ENCODE measurements around the gene IL36RN. TPM values are rescaled to one million over a fixed set of nuclear protein-coding genes. Genes with fewer than 3 reads are reported as not detected.
"Not testable (repeated sequence)": the region's sequence is repeated elsewhere in the genome, so short reads cannot be mapped to it uniquely, and the experiment has no call there.

The IL36RN gene
- total RNA-seq, 1 experiment from 2014 or later: not detected

DNA sequence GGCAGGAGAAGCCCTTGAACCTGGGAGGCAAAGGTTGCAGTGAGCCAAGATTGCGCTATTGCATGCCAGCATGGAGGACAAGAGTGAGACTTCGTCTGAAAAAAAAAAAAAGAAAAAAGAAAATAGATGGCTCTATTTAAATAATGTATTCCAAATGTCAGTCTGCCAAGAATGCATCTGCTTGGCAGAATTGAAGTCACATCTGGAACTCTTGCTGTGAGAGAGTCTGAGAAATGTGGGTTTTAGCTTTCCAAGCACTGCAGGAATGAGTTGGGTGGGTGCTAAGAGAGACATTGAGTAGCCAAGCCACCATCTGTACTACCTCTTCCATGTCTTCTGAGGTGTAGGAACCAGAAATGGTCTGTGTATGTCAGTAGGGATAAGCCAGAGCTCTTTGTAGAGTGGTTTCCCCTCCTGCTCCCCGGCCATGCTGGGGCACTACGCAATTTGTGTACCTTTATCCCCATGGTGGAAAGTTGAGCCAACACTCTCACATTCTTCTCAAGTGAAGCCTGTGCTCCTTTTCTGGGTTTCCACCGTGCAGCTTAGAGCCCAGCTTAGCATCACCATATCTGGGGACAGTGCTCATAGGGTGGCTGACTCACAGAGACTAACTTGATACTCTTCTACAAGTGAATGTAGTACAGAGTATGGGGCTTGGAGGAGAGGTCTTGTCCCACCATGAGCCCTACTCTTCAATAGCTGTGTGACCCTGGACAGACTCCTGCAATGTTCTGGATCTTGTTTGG, 34.0 kb downstream of the IL36RN start:
- Histone ChIP-seq H3K4me3 (ENCODE audit: low read depth, low read length) (no peak overlapping the region), H3K9me3 (peaks cover 11% of the 10 kb centered on the region), H3K27me3 (replicated peaks; ENCODE audit: control insufficient read depth, insufficient read depth, low read length) (no peaks in the 10 kb centered on the region), H3K36me3 (ENCODE audit: control insufficient read depth, insufficient read depth, low read length) (no peaks in the 10 kb centered on the region), H3K4me1 (no peaks in the 10 kb centered on the region)
- DNase-seq: no peak
- POLR2A ChIA-PET: no interaction called here
- intact Hi-C loops (cut with micrococcal nuclease; ENCODE audit: unreplicated experiment): no loop called here
- H3K9me3 Mint-ChIP-seq (ENCODE audit: unreplicated experiment): peaks cover 9% of the 10 kb centered on the region
- TF ChIP-seq, protein P1, sequence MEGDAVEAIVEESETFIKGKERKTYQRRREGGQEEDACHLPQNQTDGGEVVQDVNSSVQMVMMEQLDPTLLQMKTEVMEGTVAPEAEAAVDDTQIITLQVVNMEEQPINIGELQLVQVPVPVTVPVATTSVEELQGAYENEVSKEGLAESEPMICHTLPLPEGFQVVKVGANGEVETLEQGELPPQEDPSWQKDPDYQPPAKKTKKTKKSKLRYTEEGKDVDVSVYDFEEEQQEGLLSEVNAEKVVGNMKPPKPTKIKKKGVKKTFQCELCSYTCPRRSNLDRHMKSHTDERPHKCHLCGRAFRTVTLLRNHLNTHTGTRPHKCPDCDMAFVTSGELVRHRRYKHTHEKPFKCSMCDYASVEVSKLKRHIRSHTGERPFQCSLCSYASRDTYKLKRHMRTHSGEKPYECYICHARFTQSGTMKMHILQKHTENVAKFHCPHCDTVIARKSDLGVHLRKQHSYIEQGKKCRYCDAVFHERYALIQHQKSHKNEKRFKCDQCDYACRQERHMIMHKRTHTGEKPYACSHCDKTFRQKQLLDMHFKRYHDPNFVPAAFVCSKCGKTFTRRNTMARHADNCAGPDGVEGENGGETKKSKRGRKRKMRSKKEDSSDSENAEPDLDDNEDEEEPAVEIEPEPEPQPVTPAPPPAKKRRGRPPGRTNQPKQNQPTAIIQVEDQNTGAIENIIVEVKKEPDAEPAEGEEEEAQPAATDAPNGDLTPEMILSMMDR (IDR thresholded peaks at IDR 0.05; ENCODE audit: insufficient read depth in 1 of 2, low read depth in 1 of 2, low read length in 1 of 2, severe bottlenecking in 1 of 2, unreplicated experiment in 1 of 2): no peak
- no peaks in the 10 kb centered on the region for H3K36me3 Mint-ChIP-seq (ENCODE audit: insufficient read depth, unreplicated experiment)
- CTCF ChIA-PET: interaction anchor here (1.0 kb wide), 1 partner anchor 13 kb away, joined by 4 read pairs; no protein-coding TSS in a partner anchor
- no TSS peak for BruUV-seq (replicated peaks)
- no peak overlapping the region for H3K27ac Mint-ChIP-seq (ENCODE audit: unreplicated experiment)
- H3K27me3 Mint-ChIP-seq (ENCODE audit: insufficient read depth, unreplicated experiment): no peaks in the 10 kb centered on the region
- no peak overlapping the region for H3K4me3 Mint-ChIP-seq (ENCODE audit: unreplicated experiment)
- no peaks in the 10 kb centered on the region for H3K4me1 Mint-ChIP-seq (ENCODE audit: low read depth, unreplicated experiment)

DNA sequence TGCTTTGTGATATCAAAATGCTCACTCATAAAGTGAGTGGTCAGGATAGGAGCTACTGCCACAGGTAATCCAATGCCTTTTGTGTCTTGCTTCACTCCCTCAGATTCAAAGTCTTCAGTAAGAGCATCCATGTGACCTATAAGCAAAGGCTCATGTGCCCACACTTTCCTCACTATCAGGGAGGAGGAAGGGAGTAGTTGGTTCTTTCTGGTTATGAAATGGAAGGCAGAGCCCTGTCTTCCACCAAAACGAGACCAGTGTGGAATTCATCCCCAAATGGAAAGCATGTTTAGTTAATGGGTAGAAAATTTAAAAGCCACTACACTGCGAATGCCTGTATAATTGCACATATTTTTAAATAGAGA, 34.6 kb downstream of the IL36RN start:
- no peaks in the 10 kb centered on the region for H3K4me1 Mint-ChIP-seq (ENCODE audit: low read depth, unreplicated experiment)
- H3K27ac Mint-ChIP-seq (ENCODE audit: unreplicated experiment): no peak overlapping the region
- DNase-seq: no peak
- no TSS peak for BruUV-seq (replicated peaks)
- no peaks in the 10 kb centered on the region for H3K36me3 Mint-ChIP-seq (ENCODE audit: insufficient read depth, unreplicated experiment)
- H3K27me3 Mint-ChIP-seq (ENCODE audit: insufficient read depth, unreplicated experiment): no peaks in the 10 kb centered on the region
- Histone ChIP-seq H3K36me3 (ENCODE audit: control insufficient read depth, insufficient read depth, low read length) (no peaks in the 10 kb centered on the region), H3K9me3 (peaks cover 11% of the 10 kb centered on the region), H3K4me1 (no peaks in the 10 kb centered on the region), H3K4me3 (ENCODE audit: low read depth, low read length) (no peak overlapping the region), H3K27me3 (replicated peaks; ENCODE audit: control insufficient read depth, insufficient read depth, low read length) (no peaks in the 10 kb centered on the region)
- H3K4me3 Mint-ChIP-seq (ENCODE audit: unreplicated experiment): no peak overlapping the region
- ChIA-PET CTCF (interaction anchor here (1.0 kb wide), 1 partner anchor 13 kb away, joined by 4 read pairs; no protein-coding TSS in a partner anchor), POLR2A (no interaction called here)
- H3K9me3 Mint-ChIP-seq (ENCODE audit: unreplicated experiment): peaks cover 13% of the 10 kb centered on the region
- TF ChIP-seq, protein P1 (IDR thresholded peaks at IDR 0.05; ENCODE audit: insufficient read depth in 1 of 2, low read depth in 1 of 2, low read length in 1 of 2, severe bottlenecking in 1 of 2, unreplicated experiment in 1 of 2): no peak
- intact Hi-C loops (cut with micrococcal nuclease; ENCODE audit: unreplicated experiment): no loop called here

DNA sequence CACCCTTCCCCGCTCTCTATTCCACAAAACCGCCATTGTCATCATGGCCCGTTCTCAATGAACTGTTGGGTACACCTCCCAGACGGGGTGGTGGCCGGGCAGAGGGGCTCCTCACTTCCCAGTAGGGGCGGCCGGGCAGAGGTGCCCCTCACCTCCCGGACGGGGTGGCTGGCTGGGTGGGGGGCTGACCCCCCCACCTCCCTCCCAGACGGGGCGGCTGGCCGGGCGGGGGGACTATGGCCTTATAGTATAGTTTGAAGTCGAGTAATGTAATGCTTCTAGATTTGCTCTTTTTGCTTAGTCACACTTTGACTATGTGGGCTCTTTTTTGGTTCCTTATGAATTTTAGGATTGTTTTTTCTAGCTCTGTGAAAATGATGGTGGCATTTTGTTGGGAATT, 37.3 kb downstream of the IL36RN start:
- not testable (repeated sequence) for BruUV-seq (replicated peaks); H3K4me3 Mint-ChIP-seq (ENCODE audit: unreplicated experiment)

DNA sequence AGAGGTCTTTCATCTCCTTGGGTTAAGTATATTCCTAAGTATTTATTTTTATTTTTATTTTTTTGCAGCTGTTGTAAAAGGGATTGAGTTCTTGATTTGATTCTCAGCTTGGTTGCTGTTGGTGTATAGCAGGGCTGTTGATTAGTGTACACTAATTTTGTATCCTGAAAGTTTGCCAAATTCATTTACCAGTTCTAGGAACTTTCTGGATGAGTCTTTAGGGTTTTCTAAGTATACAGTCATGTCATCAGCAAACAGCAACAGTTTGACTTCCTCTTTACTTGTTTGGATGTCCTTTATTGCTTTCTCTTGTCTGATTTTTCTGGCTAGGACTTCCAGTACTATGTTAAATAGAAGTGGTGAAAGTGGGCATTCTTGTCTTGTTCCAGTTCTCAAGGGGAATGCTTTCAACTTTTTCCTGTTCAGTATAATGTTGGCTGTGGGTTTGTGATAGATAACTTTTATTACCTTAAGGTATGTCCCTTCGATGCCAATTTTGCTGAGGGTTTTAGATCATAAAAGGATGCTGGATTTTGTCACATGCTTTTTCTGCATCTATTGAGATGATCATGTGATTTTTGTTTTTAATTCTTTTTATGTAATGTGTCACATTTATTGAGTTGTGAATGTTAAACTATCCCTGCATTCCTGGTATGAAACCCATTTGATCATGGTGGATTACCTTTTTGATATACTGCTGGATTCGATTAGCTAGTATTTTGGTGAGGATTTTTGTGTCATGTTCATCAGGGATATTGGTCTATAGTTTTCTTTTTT, 38.0 kb downstream of the IL36RN start:
- not testable (repeated sequence) for H3K27me3 Mint-ChIP-seq (ENCODE audit: insufficient read depth, unreplicated experiment)

More for the DNA sequence above, 37.3 kb downstream of the IL36RN start:
- H3K4me1 ChIP-seq; H3K27me3 ChIP-seq (replicated peaks; ENCODE audit: control insufficient read depth, insufficient read depth, low read length); H3K27me3 Mint-ChIP-seq (ENCODE audit: insufficient read depth, unreplicated experiment); H3K27ac Mint-ChIP-seq (ENCODE audit: unreplicated experiment); intact Hi-C loops (cut with micrococcal nuclease; ENCODE audit: unreplicated experiment); CTCF ChIA-PET; DNase-seq; H3K36me3 Mint-ChIP-seq (ENCODE audit: insufficient read depth, unreplicated experiment); H3K4me3 ChIP-seq (ENCODE audit: low read depth, low read length); H3K4me1 Mint-ChIP-seq (ENCODE audit: low read depth, unreplicated experiment); POLR2A ChIA-PET; H3K36me3 ChIP-seq (ENCODE audit: control insufficient read depth, insufficient read depth, low read length): not testable (repeated sequence)
- peaks cover 15% of the 10 kb centered on the region for H3K9me3 ChIP-seq
- peaks cover 13% of the 10 kb centered on the region for H3K9me3 Mint-ChIP-seq (ENCODE audit: unreplicated experiment)

More for the DNA sequence above, 38.0 kb downstream of the IL36RN start:
- H3K27me3 ChIP-seq (replicated peaks; ENCODE audit: control insufficient read depth, insufficient read depth, low read length); H3K27ac Mint-ChIP-seq (ENCODE audit: unreplicated experiment); DNase-seq; H3K4me3 Mint-ChIP-seq (ENCODE audit: unreplicated experiment); H3K36me3 ChIP-seq (ENCODE audit: control insufficient read depth, insufficient read depth, low read length); intact Hi-C loops (cut with micrococcal nuclease; ENCODE audit: unreplicated experiment); H3K4me1 Mint-ChIP-seq (ENCODE audit: low read depth, unreplicated experiment); H3K4me3 ChIP-seq (ENCODE audit: low read depth, low read length); POLR2A ChIA-PET; H3K36me3 Mint-ChIP-seq (ENCODE audit: insufficient read depth, unreplicated experiment); BruUV-seq (replicated peaks); H3K4me1 ChIP-seq; CTCF ChIA-PET: not testable (repeated sequence)
- H3K9me3 ChIP-seq: peaks cover 15% of the 10 kb centered on the region
- H3K9me3 Mint-ChIP-seq (ENCODE audit: unreplicated experiment): peaks cover 13% of the 10 kb centered on the region

Measured in Caco-2 (cell line).